ENCODE measurements around the gene MAMLD1.

GRCh38 chrX:150338615-150339014 lies 24.5 kb upstream of the MAMLD1 start:
- TF ChIP-seq, protein P1, sequence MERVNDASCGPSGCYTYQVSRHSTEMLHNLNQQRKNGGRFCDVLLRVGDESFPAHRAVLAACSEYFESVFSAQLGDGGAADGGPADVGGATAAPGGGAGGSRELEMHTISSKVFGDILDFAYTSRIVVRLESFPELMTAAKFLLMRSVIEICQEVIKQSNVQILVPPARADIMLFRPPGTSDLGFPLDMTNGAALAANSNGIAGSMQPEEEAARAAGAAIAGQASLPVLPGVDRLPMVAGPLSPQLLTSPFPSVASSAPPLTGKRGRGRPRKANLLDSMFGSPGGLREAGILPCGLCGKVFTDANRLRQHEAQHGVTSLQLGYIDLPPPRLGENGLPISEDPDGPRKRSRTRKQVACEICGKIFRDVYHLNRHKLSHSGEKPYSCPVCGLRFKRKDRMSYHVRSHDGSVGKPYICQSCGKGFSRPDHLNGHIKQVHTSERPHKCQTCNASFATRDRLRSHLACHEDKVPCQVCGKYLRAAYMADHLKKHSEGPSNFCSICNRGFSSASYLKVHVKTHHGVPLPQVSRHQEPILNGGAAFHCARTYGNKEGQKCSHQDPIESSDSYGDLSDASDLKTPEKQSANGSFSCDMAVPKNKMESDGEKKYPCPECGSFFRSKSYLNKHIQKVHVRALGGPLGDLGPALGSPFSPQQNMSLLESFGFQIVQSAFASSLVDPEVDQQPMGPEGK (CRISPR knock-in tag; IDR thresholded peaks at IDR 0.05; ENCODE audit: borderline replicate concordance) = no peak
- TF ChIP-seq ARNTL (CRISPR knock-in tag; IDR thresholded peaks at IDR 0.05; ENCODE audit: borderline replicate concordance, low read depth) = no peak
- TF ChIP-seq, protein P2, sequence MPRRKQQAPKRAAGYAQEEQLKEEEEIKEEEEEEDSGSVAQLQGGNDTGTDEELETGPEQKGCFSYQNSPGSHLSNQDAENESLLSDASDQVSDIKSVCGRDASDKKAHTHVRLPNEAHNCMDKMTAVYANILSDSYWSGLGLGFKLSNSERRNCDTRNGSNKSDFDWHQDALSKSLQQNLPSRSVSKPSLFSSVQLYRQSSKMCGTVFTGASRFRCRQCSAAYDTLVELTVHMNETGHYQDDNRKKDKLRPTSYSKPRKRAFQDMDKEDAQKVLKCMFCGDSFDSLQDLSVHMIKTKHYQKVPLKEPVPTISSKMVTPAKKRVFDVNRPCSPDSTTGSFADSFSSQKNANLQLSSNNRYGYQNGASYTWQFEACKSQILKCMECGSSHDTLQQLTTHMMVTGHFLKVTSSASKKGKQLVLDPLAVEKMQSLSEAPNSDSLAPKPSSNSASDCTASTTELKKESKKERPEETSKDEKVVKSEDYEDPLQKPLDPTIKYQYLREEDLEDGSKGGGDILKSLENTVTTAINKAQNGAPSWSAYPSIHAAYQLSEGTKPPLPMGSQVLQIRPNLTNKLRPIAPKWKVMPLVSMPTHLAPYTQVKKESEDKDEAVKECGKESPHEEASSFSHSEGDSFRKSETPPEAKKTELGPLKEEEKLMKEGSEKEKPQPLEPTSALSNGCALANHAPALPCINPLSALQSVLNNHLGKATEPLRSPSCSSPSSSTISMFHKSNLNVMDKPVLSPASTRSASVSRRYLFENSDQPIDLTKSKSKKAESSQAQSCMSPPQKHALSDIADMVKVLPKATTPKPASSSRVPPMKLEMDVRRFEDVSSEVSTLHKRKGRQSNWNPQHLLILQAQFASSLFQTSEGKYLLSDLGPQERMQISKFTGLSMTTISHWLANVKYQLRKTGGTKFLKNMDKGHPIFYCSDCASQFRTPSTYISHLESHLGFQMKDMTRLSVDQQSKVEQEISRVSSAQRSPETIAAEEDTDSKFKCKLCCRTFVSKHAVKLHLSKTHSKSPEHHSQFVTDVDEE (CRISPR knock-in tag; IDR thresholded peaks at IDR 0.05) = no peak
- TF ChIP-seq CSRNP3 (CRISPR knock-in tag; IDR thresholded peaks at IDR 0.05) = no peak
- TF ChIP-seq SNAI2 (CRISPR knock-in tag; IDR thresholded peaks at IDR 0.05) = no peak
